Naive thymus-derived CD8-positive, alpha-beta T cell (primary cell): ENCODE data around the gene TMTC2. TPM values are rescaled to one million over a fixed set of nuclear protein-coding genes. Genes with fewer than 3 reads are reported as not detected.

Source experiments
- ATAC-seq, 2 donors: fragments of 150-1000 bp; cut with Tn5 transposase in 1 of 2; sonication (Bioruptor Pico), chemical (Tn5 transposase) in 1 of 2; 1 replicate in 1 of 2; 2 replicates in 1 of 2; pipeline ENCODE4 v1.10.0; 2021; ENCODE audit warnings: mild to moderate bottlenecking in 2 of 2, moderate library complexity in 2 of 2
- POLR2A ChIA-PET: fragments of 350-600 bp; sonication (Branson Sonifier 250); formaldehyde crosslinking; loops from one replicate; lab custom pipeline; 2021; ENCODE audit warnings: antibody characterized with exemption; lab: Charles Lee
- DNase-seq, 10 donors: peaks; one replicate each; pipeline versions ENCODE4 v3.0.0 to v3.0.0-alpha.2; 2020 to 2022
- H3K27ac Mint-ChIP-seq, 10 donors: one replicate each; pipeline ENCODE4 v1.8.0; 2020 to 2022; ENCODE audit warnings: mild to moderate bottlenecking in 10 of 10, mixed read lengths in 10 of 10, moderate library complexity in 4 of 10, inconsistent platforms in 1 of 10
- H3K27me3 Mint-ChIP-seq, 5 donors: one replicate each; pipeline ENCODE4 v1.8.0; 2021 to 2022; ENCODE audit warnings: mixed read lengths in 5 of 5
- H3K36me3 Mint-ChIP-seq, 3 donors: one replicate each; pipeline ENCODE4 v1.8.0; 2020 to 2022; ENCODE audit warnings: mixed read lengths in 3 of 3, mild to moderate bottlenecking in 2 of 3, inconsistent platforms in 1 of 3
- H3K4me1 Mint-ChIP-seq, 4 donors: one replicate each; pipeline ENCODE4 v1.8.0; 2021 to 2022; ENCODE audit warnings: mixed read lengths in 4 of 4
- H3K4me3 Mint-ChIP-seq, 10 donors: one replicate each; pipeline ENCODE4 v1.8.0; 2020 to 2022; ENCODE audit warnings: mild to moderate bottlenecking in 10 of 10, mixed read lengths in 10 of 10, moderate library complexity in 6 of 10, inconsistent platforms in 1 of 10
- H3K9me3 Mint-ChIP-seq, 9 donors: one replicate each; pipeline ENCODE4 v1.8.0; 2020 to 2022; ENCODE audit warnings: mixed read lengths in 9 of 9, mild to moderate bottlenecking in 3 of 9, inconsistent platforms in 1 of 9, moderate library complexity in 1 of 9
- polyA plus RNA-seq, 3 donors: library from polyadenylated mRNA; unstranded; fragments of 300-500 nt; fragmentation: Illumina TruSeq; gene quantifications; one replicate each; pipeline ENCODE4 v1.2.3, GENCODE V29; 2021
- total RNA-seq, 8 experiments: library from RNA in 2 of 8; stranded (reverse) in 2 of 8; gene quantifications; one replicate each; pipeline ENCODE4 v1.2.3 and lab custom pipeline; 2021 to 2026

The TMTC2 gene
- total and polyA plus RNA-seq, 5 experiments from 2014 or later = 0.14 to 4.0 (median 1.9) TPM; not detected in 1

DNA sequence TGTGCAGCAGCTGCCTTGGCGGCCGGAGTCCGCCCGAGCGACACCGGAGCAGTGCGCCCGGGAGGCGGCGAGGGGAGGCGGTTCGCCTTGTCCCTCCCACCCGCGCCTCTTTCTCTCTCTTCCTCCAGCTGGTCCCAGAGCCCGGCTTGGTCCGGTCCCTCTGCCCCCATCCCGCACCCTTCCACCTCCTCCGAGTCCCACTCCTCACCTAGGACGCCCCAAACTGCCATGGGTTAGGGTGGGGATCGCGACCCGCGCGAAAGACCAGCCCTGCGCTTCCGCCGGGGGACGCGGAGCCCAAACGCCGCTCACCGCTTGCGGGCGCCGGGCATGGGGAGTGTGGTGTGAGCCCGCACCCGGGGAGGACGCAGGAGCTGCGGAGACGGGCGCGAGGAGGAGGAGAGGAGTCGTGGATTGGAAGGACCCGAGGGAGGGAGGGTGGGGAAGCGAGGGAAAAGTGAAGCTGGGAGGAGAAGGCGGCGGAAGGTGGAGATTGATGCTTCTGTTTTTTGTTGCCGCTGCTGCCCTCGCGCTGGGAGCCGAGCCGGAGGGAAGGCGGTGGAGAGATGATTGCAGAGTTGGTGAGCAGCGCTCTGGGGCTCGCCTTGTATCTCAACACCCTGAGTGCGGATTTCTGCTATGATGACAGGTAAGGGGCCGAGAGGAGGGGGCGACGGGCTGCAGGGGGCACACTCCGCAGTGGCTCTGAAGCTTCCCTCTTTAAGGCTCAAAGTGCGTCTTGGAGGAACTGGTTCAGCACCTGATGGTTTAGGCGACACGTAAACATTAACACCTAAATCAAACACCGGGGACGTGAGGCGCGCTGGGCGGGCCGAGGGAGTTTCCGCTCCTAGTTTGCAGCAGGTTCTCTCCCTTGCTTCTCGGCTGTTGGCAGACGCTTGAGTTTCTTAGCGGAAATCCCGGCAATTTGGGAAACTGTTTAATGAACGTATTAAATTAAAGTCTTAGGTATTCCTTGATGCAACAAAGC lies 610 bp downstream of the TMTC2 start:
- Mint-ChIP-seq H3K9me3 (no peaks in the 10 kb centered on the region), H3K27me3 (peaks cover 0 to 4% (median 1%) of the 10 kb centered on the region in 5 donors), H3K36me3 (no peaks in the 10 kb centered on the region), H3K4me1 (peaks cover 4 to 20% (median 14%) of the 10 kb centered on the region in 4 donors), H3K27ac (peak overlapping the region; percentile 81 to 96 (median 92)), H3K4me3 (peak overlapping the region; percentile 86 to 99 (median 95))
- POLR2A ChIA-PET = no interaction called here
- ATAC-seq (peak; percentile 36 to 40), DNase-seq (peak; percentile 33 to 75 (median 43))

- Mint-ChIP-seq H3K4me1 (peaks cover 4 to 20% (median 14%) of the 10 kb centered on the region in 4 donors), H3K9me3 (no peaks in the 10 kb centered on the region), H3K27ac (peak overlapping the region in 9 of 10 donors; percentile 69 to 96 (median 87)), H3K36me3 (no peaks in the 10 kb centered on the region), H3K27me3 (peaks cover 0 to 4% (median 0%) of the 10 kb centered on the region in 5 donors), H3K4me3 (peak overlapping the region; percentile 86 to 99 (median 95))
- POLR2A ChIA-PET = no interaction called here
- ATAC-seq = no peak
- DNase-seq = peak in 2 of 10 donors; percentile 4 to 7
Measured at GRCh38 chr12:82688035-82688501, 1.4 kb downstream of the TMTC2 start.

- peaks cover 0 to 2% (median 0%) of the 10 kb centered on the region in 3 donors for H3K36me3 Mint-ChIP-seq
Measured at GRCh38 chr12:82688596-82688995, 1.9 kb downstream of the TMTC2 start.

DNA sequence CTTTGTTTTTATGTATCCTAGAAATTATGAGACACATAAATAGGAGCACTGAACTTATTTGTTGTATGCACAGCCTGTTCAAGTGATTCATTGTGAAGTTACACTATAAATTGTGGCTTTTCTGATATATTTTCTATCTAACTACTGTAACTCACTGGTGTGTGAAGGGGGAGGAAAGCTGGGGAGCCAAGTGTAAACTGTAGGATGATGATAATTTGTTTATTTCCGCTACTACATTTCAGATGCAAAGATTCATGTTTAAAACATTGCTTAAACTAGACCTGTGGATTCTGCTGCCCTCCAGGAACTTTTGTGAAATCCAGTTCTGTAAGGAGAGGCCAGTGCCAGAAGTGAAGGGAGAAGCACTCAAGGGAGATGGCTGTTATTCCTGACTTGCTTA lies 3.3 kb downstream of the TMTC2 start:
- POLR2A ChIA-PET = no interaction called here
- ATAC-seq (no peak), DNase-seq (no peak)
- H3K27me3 Mint-ChIP-seq = peaks cover 0 to 4% (median 0%) of the 10 kb centered on the region in 5 donors
- no peak overlapping the region for H3K27ac Mint-ChIP-seq
- peaks cover 0 to 2% (median 0%) of the 10 kb centered on the region in 3 donors for H3K36me3 Mint-ChIP-seq
- no peak overlapping the region for H3K4me3 Mint-ChIP-seq
- H3K9me3 Mint-ChIP-seq = no peaks in the 10 kb centered on the region
- peaks cover 4 to 20% (median 11%) of the 10 kb centered on the region in 4 donors for H3K4me1 Mint-ChIP-seq

More at GRCh38 chr12:82688596-82688995, 1.9 kb downstream of the TMTC2 start:
- Mint-ChIP-seq H3K4me1 (peaks cover 4 to 20% (median 14%) of the 10 kb centered on the region in 4 donors), H3K27me3 (peaks cover 0 to 4% (median 0%) of the 10 kb centered on the region in 5 donors), H3K9me3 (no peaks in the 10 kb centered on the region), H3K4me3 (peak overlapping the region; percentile 86 to 99 (median 95)), H3K27ac (peak overlapping the region in 1 of 10 donors; percentile 84)
- DNase-seq (no peak), ATAC-seq (no peak)
- POLR2A ChIA-PET = no interaction called here

DNA sequence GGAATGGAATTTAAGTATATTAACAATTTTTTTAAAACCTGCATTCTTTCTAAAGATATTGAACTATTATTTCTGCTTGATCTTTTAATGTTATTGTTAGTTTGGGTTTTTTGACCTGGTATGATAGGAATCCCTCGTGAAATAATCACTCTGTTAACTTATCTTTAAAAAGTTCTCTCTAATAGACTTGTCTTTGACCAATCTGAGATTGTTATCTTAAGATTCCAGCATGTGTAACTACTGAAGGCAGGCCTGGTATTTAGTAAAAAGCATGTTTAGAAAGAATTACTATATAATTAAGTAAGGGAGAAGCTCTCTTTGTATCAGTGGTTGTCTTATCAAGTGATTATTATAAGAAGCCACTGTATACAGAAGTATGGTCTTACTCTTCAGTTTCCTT lies 4.8 kb downstream of the TMTC2 start:
- no peak for ATAC-seq
- no peak for DNase-seq
- Mint-ChIP-seq H3K27me3 (peaks cover 0 to 4% (median 0%) of the 10 kb centered on the region in 5 donors), H3K9me3 (no peaks in the 10 kb centered on the region), H3K4me1 (peaks cover 4 to 9% (median 8%) of the 10 kb centered on the region in 4 donors), H3K4me3 (no peak overlapping the region), H3K36me3 (peaks cover 0 to 2% (median 0%) of the 10 kb centered on the region in 3 donors), H3K27ac (no peak overlapping the region)
- POLR2A ChIA-PET = no interaction called here

DNA sequence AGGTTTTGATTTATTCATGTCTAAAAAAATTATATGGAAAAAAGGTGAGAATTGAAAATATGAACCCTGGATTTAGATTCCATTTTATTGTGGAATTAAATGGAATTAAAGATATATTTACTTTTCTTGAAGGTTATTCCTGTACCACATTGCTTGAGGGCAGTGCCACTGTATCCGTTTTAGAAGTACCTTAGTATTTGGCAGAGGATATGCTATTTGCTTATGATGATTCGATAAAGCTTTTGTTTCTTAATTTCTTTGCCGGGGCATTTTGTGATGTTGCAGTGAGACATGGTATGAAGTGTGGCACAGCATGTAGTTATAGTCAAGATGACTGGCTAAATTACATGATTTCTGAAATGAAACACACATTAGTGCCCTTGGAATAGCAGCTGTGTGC lies 7.6 kb downstream of the TMTC2 start:
- Mint-ChIP-seq H3K27me3 (peaks cover 0 to 4% (median 0%) of the 10 kb centered on the region in 5 donors), H3K27ac (no peak overlapping the region), H3K4me1 (no peaks in the 10 kb centered on the region), H3K4me3 (no peak overlapping the region), H3K36me3 (peaks cover 0 to 2% (median 0%) of the 10 kb centered on the region in 3 donors), H3K9me3 (no peaks in the 10 kb centered on the region)
- ATAC-seq (no peak), DNase-seq (no peak)
- POLR2A ChIA-PET = no interaction called here

GRCh38 chr12:82694970-82695369 lies 8.3 kb downstream of the TMTC2 start:
- H3K27ac Mint-ChIP-seq = no peak overlapping the region
- DNase-seq (no peak), ATAC-seq (no peak)
- H3K4me1 Mint-ChIP-seq = no peaks in the 10 kb centered on the region
- H3K4me3 Mint-ChIP-seq = no peak overlapping the region
- H3K36me3 Mint-ChIP-seq = peaks cover 0 to 2% (median 0%) of the 10 kb centered on the region in 3 donors
- peaks cover 0 to 2% (median 0%) of the 10 kb centered on the region in 5 donors for H3K27me3 Mint-ChIP-seq
- POLR2A ChIA-PET = no interaction called here
- H3K9me3 Mint-ChIP-seq = no peaks in the 10 kb centered on the region

GRCh38 chr12:82695531-82695930 lies 8.8 kb downstream of the TMTC2 start:
- Mint-ChIP-seq H3K27me3 (no peaks in the 10 kb centered on the region), H3K36me3 (peaks cover 0 to 2% (median 0%) of the 10 kb centered on the region in 3 donors), H3K4me3 (no peak overlapping the region), H3K27ac (no peak overlapping the region), H3K9me3 (no peaks in the 10 kb centered on the region), H3K4me1 (no peaks in the 10 kb centered on the region)
- DNase-seq = no peak
- POLR2A ChIA-PET = no interaction called here
- no peak for ATAC-seq

DNA sequence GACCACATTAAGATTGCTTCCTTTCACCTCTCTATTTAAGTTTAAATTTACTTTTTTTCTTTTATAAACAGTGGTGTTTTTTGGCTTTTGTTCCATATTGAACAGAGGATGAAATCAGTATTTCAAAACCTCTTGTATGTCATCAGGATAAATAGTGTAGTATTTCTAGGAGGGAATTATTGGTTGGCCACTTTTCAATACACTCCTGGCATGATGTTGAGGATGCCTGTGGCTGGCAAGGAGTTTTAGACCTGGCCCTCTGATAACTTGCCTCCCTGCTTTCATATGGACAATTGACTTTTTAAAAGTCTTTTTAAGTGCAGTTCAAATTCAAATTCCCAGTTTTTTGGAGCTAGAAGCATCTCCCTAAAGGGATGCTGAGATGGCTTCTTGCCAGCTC lies 9.8 kb downstream of the TMTC2 start:
- H3K27me3 Mint-ChIP-seq = no peaks in the 10 kb centered on the region
- DNase-seq = no peak
- no peaks in the 10 kb centered on the region for H3K9me3 Mint-ChIP-seq
- H3K36me3 Mint-ChIP-seq = peaks cover 0 to 2% (median 0%) of the 10 kb centered on the region in 3 donors
- H3K27ac Mint-ChIP-seq = no peak overlapping the region
- ATAC-seq = no peak
- no peaks in the 10 kb centered on the region for H3K4me1 Mint-ChIP-seq
- H3K4me3 Mint-ChIP-seq = no peak overlapping the region
- POLR2A ChIA-PET = no interaction called here

DNA sequence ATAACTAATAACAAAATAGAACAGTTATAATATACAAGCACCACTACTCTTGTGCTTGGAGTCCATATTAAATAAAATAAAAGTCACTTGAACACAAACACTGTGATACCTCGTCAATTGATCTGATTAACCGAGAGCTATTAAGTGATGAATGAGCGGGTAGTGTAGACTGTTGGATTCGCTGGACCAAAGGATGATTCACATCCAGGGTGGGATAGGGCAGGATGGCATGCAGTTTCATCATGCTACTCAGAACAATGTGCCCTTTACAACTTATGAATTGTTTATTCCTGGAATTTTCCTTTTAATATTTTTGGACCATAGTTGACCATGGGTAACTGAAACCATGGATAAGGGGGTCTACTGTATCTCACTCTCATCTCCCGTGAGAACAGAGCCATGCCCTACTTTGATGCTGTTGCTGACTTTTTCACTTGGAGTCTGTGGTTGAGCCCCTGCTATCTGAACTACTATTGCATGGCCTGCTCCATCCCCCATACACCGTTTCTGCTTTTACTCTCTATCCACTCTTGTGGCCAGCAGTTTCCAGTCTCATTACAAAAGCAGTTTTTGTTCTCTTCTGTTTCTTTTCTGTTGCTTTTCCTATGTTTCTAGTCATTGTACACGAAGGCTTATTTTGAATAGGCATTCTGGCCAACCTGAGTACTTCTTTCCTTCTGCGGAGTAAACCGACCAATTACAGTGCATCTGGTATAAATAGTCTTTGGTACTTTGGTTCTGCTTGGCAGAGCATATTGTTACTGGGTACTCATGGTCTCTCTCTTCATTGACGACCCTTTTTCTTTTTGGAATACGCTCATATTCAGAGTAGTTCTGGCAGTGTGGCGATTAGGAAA lies 12.2 kb downstream of the TMTC2 start:
- Mint-ChIP-seq H3K4me3 (no peak overlapping the region), H3K27me3 (no peaks in the 10 kb centered on the region), H3K27ac (no peak overlapping the region), H3K4me1 (no peaks in the 10 kb centered on the region), H3K36me3 (no peaks in the 10 kb centered on the region), H3K9me3 (no peaks in the 10 kb centered on the region)
- ATAC-seq = no peak
- DNase-seq = no peak
- POLR2A ChIA-PET = no interaction called here

GRCh38 chr12:82705774-82706173 lies 19.1 kb downstream of the TMTC2 start:
- Mint-ChIP-seq H3K36me3 (no peaks in the 10 kb centered on the region), H3K27ac (no peak overlapping the region), H3K4me1 (no peaks in the 10 kb centered on the region), H3K4me3 (no peak overlapping the region), H3K9me3 (peaks cover 0 to 4% (median 0%) of the 10 kb centered on the region in 9 donors), H3K27me3 (no peaks in the 10 kb centered on the region)
- POLR2A ChIA-PET = no interaction called here
- ATAC-seq (no peak), DNase-seq (no peak)

GRCh38 chr12:82708061-82708879 lies 21.6 kb downstream of the TMTC2 start:
- DNase-seq (no peak), ATAC-seq (no peak)
- H3K36me3 Mint-ChIP-seq = no peaks in the 10 kb centered on the region
- no peak overlapping the region for H3K4me3 Mint-ChIP-seq
- POLR2A ChIA-PET = no interaction called here
- H3K4me1 Mint-ChIP-seq = no peaks in the 10 kb centered on the region
- no peaks in the 10 kb centered on the region for H3K27me3 Mint-ChIP-seq
- H3K27ac Mint-ChIP-seq = no peak overlapping the region
- H3K9me3 Mint-ChIP-seq = peaks cover 0 to 4% (median 0%) of the 10 kb centered on the region in 9 donors
